Loucy (cell line): Measurements from ENCODE around the gene DNASE1.

Experiments
- H2AFZ ChIP-seq: fragments of 200-600 bp; sonication (generic); 2 replicates; pipeline ENCODE4 v1.6.0; 2016; ENCODE audit warnings: antibody characterized with exemption, mild to moderate bottlenecking, low read length, moderate library complexity
- H3F3A ChIP-seq: fragments of 200-600 bp; 2 replicates; pipeline ENCODE4 v1.6.0; 2016; ENCODE audit warnings: antibody characterized with exemption, low read depth, mild to moderate bottlenecking
- H3K27me3 ChIP-seq: fragments of 200-600 bp; sonication (generic); 2 replicates; pipeline ENCODE4 v1.6.1; 2014; ENCODE audit warnings: low read length, mild to moderate bottlenecking; ENCODE audit not compliant: insufficient read depth, poor library complexity, severe bottlenecking
- H3K36me3 ChIP-seq: fragments of 200-600 bp; sonication (generic); 2 replicates; pipeline ENCODE4 v1.6.1; 2016; ENCODE audit warnings: low read length; ENCODE audit not compliant: insufficient read depth
- H3K4me1 ChIP-seq: fragments of 200-600 bp; sonication (generic); 2 replicates; pipeline ENCODE4 v1.5.1; 2014; ENCODE audit warnings: low read length, mild to moderate bottlenecking; ENCODE audit not compliant: insufficient read depth, poor library complexity, severe bottlenecking
- H3K4me2 ChIP-seq: fragments of 200-600 bp; sonication (generic); 2 replicates; pipeline ENCODE4 v1.6.0; 2014; ENCODE audit warnings: antibody characterized with exemption, low read length, low read depth, mild to moderate bottlenecking; ENCODE audit not compliant: poor library complexity, severe bottlenecking
- H3K4me3 ChIP-seq: fragments of 200-600 bp; sonication (generic); 2 replicates; pipeline ENCODE4 v1.5.1; 2014; ENCODE audit warnings: low read length, mild to moderate bottlenecking, mixed read lengths; ENCODE audit not compliant: poor library complexity, severe bottlenecking
- H3K79me2 ChIP-seq: fragments of 200-600 bp; sonication (generic); 2 replicates; pipeline ENCODE4 v1.6.1; 2014; ENCODE audit warnings: low read length; ENCODE audit not compliant: insufficient read depth
- H3K9ac ChIP-seq: fragments of 200-600 bp; sonication (generic); 2 replicates; pipeline ENCODE4 v1.6.0; 2014; ENCODE audit warnings: mild to moderate bottlenecking, low read depth, low read length, moderate library complexity; ENCODE audit not compliant: poor library complexity, severe bottlenecking
- H3K9me2 ChIP-seq: fragments of 200-600 bp; sonication (generic); replicated peaks from 2 replicates; pipeline ENCODE4 v1.6.1; 2016; ENCODE audit warnings: low read depth, low read length, mixed read lengths
- H3K9me3 ChIP-seq: fragments of 200-600 bp; sonication (generic); 2 replicates; pipeline ENCODE4 v1.6.1; 2014; ENCODE audit warnings: mild to moderate bottlenecking, antibody characterized with exemption, low read length, low read depth; ENCODE audit not compliant: insufficient read depth
- H4K20me1 ChIP-seq: fragments of 200-600 bp; sonication (generic); 2 replicates; pipeline ENCODE4 v1.6.0; 2014; ENCODE audit warnings: antibody characterized with exemption, low read length, mild to moderate bottlenecking; ENCODE audit not compliant: insufficient read depth, poor library complexity, severe bottlenecking
- EZH2phosphoT487 ChIP-seq: fragments of 200-600 bp; IDR thresholded peaks from 2 replicates; pipeline ENCODE4 v1.6.1; 2018; ENCODE audit warnings: antibody characterized with exemption, mild to moderate bottlenecking, moderate library complexity, borderline replicate concordance
- TF ChIP-seq, protein P1 (sequence below): fragments of 200-600 bp; sonication (generic); conservative IDR thresholded peaks from 2 replicates; pipeline ENCODE4 v1.5.1; 2014; ENCODE audit warnings: mild to moderate bottlenecking, antibody characterized with exemption, low read length

Gene DNASE1

GRCh38 chr16:3618769-3619141 is 35.7 kb upstream of the DNASE1 start:
- Histone ChIP-seq H3K9ac (no peak overlapping the region), H3K9me3 (no peaks in the 10 kb centered on the region), H3F3A (no peaks in the 10 kb centered on the region), H3K4me2 (no peak overlapping the region), H3K4me3 (no peak overlapping the region), H2AFZ (no peak overlapping the region), H3K27me3 (no peaks in the 10 kb centered on the region), H4K20me1 (no peaks in the 10 kb centered on the region), H3K79me2 (peaks cover 28% of the 10 kb centered on the region), H3K4me1 (peaks cover 23% of the 10 kb centered on the region), H3K9me2 (no peaks in the 10 kb centered on the region), H3K36me3 (no peaks in the 10 kb centered on the region)
- TF ChIP-seq EZH2phosphoT487: no peak
- TF ChIP-seq, protein P1, sequence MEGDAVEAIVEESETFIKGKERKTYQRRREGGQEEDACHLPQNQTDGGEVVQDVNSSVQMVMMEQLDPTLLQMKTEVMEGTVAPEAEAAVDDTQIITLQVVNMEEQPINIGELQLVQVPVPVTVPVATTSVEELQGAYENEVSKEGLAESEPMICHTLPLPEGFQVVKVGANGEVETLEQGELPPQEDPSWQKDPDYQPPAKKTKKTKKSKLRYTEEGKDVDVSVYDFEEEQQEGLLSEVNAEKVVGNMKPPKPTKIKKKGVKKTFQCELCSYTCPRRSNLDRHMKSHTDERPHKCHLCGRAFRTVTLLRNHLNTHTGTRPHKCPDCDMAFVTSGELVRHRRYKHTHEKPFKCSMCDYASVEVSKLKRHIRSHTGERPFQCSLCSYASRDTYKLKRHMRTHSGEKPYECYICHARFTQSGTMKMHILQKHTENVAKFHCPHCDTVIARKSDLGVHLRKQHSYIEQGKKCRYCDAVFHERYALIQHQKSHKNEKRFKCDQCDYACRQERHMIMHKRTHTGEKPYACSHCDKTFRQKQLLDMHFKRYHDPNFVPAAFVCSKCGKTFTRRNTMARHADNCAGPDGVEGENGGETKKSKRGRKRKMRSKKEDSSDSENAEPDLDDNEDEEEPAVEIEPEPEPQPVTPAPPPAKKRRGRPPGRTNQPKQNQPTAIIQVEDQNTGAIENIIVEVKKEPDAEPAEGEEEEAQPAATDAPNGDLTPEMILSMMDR: no peak

DNA sequence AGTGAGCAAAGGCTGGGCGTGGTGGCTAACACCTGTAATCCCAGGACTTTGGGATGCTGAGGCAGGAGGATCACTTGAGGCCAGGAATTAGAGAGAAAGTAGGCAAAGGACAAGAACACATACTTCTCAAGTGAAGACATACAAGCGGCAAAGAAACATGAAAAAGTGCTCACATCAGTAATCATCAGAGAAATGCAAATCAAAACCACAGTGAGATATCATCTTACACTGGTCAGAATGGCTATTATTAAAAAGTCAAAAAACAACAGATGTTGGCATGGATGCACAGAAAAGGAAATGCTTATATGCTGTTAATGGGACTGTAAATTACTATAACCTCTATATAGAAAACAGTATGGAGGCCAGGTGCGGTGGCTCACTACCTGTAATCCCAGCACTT is 30.8 kb upstream of the DNASE1 start:
- no peak for TF ChIP-seq EZH2phosphoT487
- TF ChIP-seq, protein P1: no peak
- no peaks in the 10 kb centered on the region for H3K9me3 ChIP-seq
- no peak overlapping the region for H2AFZ ChIP-seq
- H3K79me2 ChIP-seq: 0 out of 2 replicates have a peak, but pooled peaks cover 3% of the 10 kb centered on the region
- H4K20me1 ChIP-seq: no peaks in the 10 kb centered on the region
- H3K9me2 ChIP-seq: no peaks in the 10 kb centered on the region
- H3K27me3 ChIP-seq: no peaks in the 10 kb centered on the region
- H3F3A ChIP-seq: no peaks in the 10 kb centered on the region
- no peaks in the 10 kb centered on the region for H3K36me3 ChIP-seq
- H3K4me1 ChIP-seq: peaks cover 28% of the 10 kb centered on the region
- H3K4me2 ChIP-seq: no peak overlapping the region
- H3K9ac ChIP-seq: no peak overlapping the region
- no peak overlapping the region for H3K4me3 ChIP-seq

- H3K9ac ChIP-seq: no peak overlapping the region
- no peaks in the 10 kb centered on the region for H3K9me2 ChIP-seq
- H4K20me1 ChIP-seq: no peaks in the 10 kb centered on the region
- no peaks in the 10 kb centered on the region for H3F3A ChIP-seq
- no peak for TF ChIP-seq EZH2phosphoT487
- TF ChIP-seq, protein P1: no peak
- no peak overlapping the region for H2AFZ ChIP-seq
- no peak overlapping the region for H3K4me3 ChIP-seq
- no peak overlapping the region for H3K4me2 ChIP-seq
- 0 out of 2 replicates have a peak, but pooled peaks cover 3% of the 10 kb centered on the region for H3K79me2 ChIP-seq
- peaks cover 26% of the 10 kb centered on the region for H3K4me1 ChIP-seq
- no peaks in the 10 kb centered on the region for H3K27me3 ChIP-seq
- H3K9me3 ChIP-seq: no peaks in the 10 kb centered on the region
- H3K36me3 ChIP-seq: no peaks in the 10 kb centered on the region
These were observed 29.2 kb upstream of the DNASE1 start for GRCh38 chr16:3625331-3625730.
